WTC11 (cell line): ENCODE data around the gene ZNF282. TPM values are rescaled to one million over a fixed set of nuclear protein-coding genes. Genes with fewer than 3 reads are reported as not detected.

Source experiments
- ATAC-seq: fragments of 200-7000 bp; cut with Tn5 transposase; 2 replicates; pipeline ENCODE4 v1.10.0; 2021; ENCODE audit warnings: mild to moderate bottlenecking, moderate library complexity
- CTCF ChIA-PET: fragments of 300-600 bp; sonication (Branson Sonifier 250); formaldehyde crosslinking; loops from one replicate; lab custom pipeline; 2021; ENCODE audit warnings: antibody characterized with exemption; lab: Charles Lee
- POLR2A ChIA-PET: fragments of 350-600 bp; sonication (Branson Sonifier 250); formaldehyde crosslinking; loops from one replicate; lab custom pipeline; 2021; ENCODE audit warnings: antibody characterized with exemption; lab: Charles Lee
- DNase-seq: peaks from one replicate; pipeline ENCODE4 v3.0.0; 2021; ENCODE audit warnings: low spot score
- H3K27ac Mint-ChIP-seq: 2 replicates; pipeline ENCODE4 v1.8.0; 2021; ENCODE audit warnings: mixed read lengths
- H3K27me3 Mint-ChIP-seq: 2 replicates; pipeline ENCODE4 v1.8.0; 2021; ENCODE audit warnings: low read depth, mild to moderate bottlenecking, moderate library complexity, mixed read lengths
- H3K36me3 Mint-ChIP-seq: 2 replicates; pipeline ENCODE4 v1.8.0; 2021; ENCODE audit warnings: mixed read lengths
- H3K4me1 Mint-ChIP-seq: 2 replicates; pipeline ENCODE4 v1.8.0; 2022; ENCODE audit warnings: mixed read lengths
- H3K4me3 Mint-ChIP-seq: 2 replicates; pipeline ENCODE4 v1.8.0; 2021; ENCODE audit warnings: mild to moderate bottlenecking, moderate library complexity, mixed read lengths
- H3K9me3 Mint-ChIP-seq: 2 replicates; pipeline ENCODE4 v1.8.0; 2021; ENCODE audit warnings: mixed read lengths
- ARID4B ChIP-seq: sonication (generic); formaldehyde crosslinking; IDR thresholded peaks from 2 replicates; pipeline ENCODE4 v1.8.0; 2023; ENCODE audit warnings: missing genetic modification reagents, mild to moderate bottlenecking, borderline replicate concordance
- ATF1 ChIP-seq: sonication (generic); formaldehyde crosslinking; IDR thresholded peaks from 2 replicates; pipeline ENCODE4 v1.8.1; 2023; ENCODE audit warnings: mild to moderate bottlenecking, moderate library complexity, missing genetic modification reagents
- ATF3 ChIP-seq: sonication (generic); formaldehyde crosslinking; conservative IDR thresholded peaks from 2 replicates; pipeline ENCODE4 v1.8.1; 2022; ENCODE audit warnings: mild to moderate bottlenecking, missing genetic modification reagents
- CREB1 ChIP-seq: sonication (generic); formaldehyde crosslinking; IDR thresholded peaks from 2 replicates; pipeline ENCODE4 v1.8.0; 2023; ENCODE audit warnings: mild to moderate bottlenecking, missing genetic modification reagents
- E2F5 ChIP-seq: sonication (generic); formaldehyde crosslinking; IDR thresholded peaks from 2 replicates; pipeline ENCODE4 v1.8.1; 2022; ENCODE audit warnings: mild to moderate bottlenecking, moderate library complexity, missing genetic modification reagents
- ELF4 ChIP-seq: sonication (generic); formaldehyde crosslinking; IDR thresholded peaks from 2 replicates; pipeline ENCODE4 v1.8.1; 2022; ENCODE audit warnings: low read depth, mild to moderate bottlenecking, moderate library complexity, missing genetic modification reagents
- GABPB1 ChIP-seq: sonication (generic); formaldehyde crosslinking; IDR thresholded peaks from 2 replicates; pipeline ENCODE4 v1.8.1; 2023; ENCODE audit warnings: mild to moderate bottlenecking, missing genetic modification reagents
- GRHL2 ChIP-seq: fragments of 250-450 bp; sonication (Bioruptor Pico); IDR thresholded peaks from 2 replicates; pipeline ENCODE4 v1.8.0; 2022; ENCODE audit warnings: mild to moderate bottlenecking, moderate library complexity; ENCODE audit not compliant: insufficient replicate concordance, severe bottlenecking
- JUN ChIP-seq: sonication (generic); formaldehyde crosslinking; IDR thresholded peaks from 2 replicates; pipeline ENCODE4 v1.8.0; 2023; ENCODE audit warnings: mild to moderate bottlenecking, missing genetic modification reagents
- SMAD3 ChIP-seq: sonication (generic); formaldehyde crosslinking; IDR thresholded peaks from 2 replicates; pipeline ENCODE4 v1.8.0; 2022; ENCODE audit warnings: missing genetic modification reagents, mild to moderate bottlenecking, borderline replicate concordance
- SOX15 ChIP-seq: fragments of 250-450 bp; sonication (Bioruptor Pico); IDR thresholded peaks from 2 replicates; pipeline ENCODE4 v1.9.0; 2021; ENCODE audit warnings: mild to moderate bottlenecking
- TEAD4 ChIP-seq: sonication (generic); formaldehyde crosslinking; IDR thresholded peaks from 2 replicates; pipeline ENCODE4 v1.8.0; 2022; ENCODE audit warnings: mild to moderate bottlenecking, missing genetic modification reagents
- TP53 ChIP-seq: sonication (generic); formaldehyde crosslinking; IDR thresholded peaks from 2 replicates; pipeline ENCODE4 v1.8.1; 2023; ENCODE audit warnings: mild to moderate bottlenecking, missing genetic modification reagents
- ZBTB21 ChIP-seq: sonication (generic); formaldehyde crosslinking; IDR thresholded peaks from 2 replicates; pipeline ENCODE4 v1.8.1; 2023; ENCODE audit warnings: mild to moderate bottlenecking, missing genetic modification reagents, borderline replicate concordance
- ZNF121 ChIP-seq: sonication (generic); formaldehyde crosslinking; IDR thresholded peaks from 2 replicates; pipeline ENCODE4 v1.8.0; 2023; ENCODE audit warnings: missing genetic modification reagents
- ZNF232 ChIP-seq: sonication (generic); formaldehyde crosslinking; IDR thresholded peaks from 2 replicates; pipeline ENCODE4 v1.8.0; 2022; ENCODE audit warnings: mild to moderate bottlenecking, missing genetic modification reagents
- ZNF281 ChIP-seq: sonication (generic); formaldehyde crosslinking; IDR thresholded peaks from 2 replicates; pipeline ENCODE4 v1.8.0; 2023; ENCODE audit warnings: mild to moderate bottlenecking, missing genetic modification reagents
- ZNF317 ChIP-seq: sonication (generic); formaldehyde crosslinking; IDR thresholded peaks from 2 replicates; pipeline ENCODE4 v1.8.1; 2023; ENCODE audit warnings: low read depth, mild to moderate bottlenecking, moderate library complexity, missing genetic modification reagents, borderline replicate concordance
- ZNF396 ChIP-seq: fragments of 250-450 bp; sonication (Bioruptor Pico); IDR thresholded peaks from 2 replicates; pipeline ENCODE4 v1.8.0; 2021; ENCODE audit warnings: mild to moderate bottlenecking, moderate library complexity, borderline replicate concordance
- ZNF416 ChIP-seq: fragments of 250-450 bp; sonication (Bioruptor Pico); IDR thresholded peaks from 2 replicates; pipeline ENCODE4 v1.9.0; 2021; ENCODE audit warnings: mild to moderate bottlenecking, inconsistent platforms
- ZNF532 ChIP-seq: fragments of 250-450 bp; sonication (Bioruptor Pico); IDR thresholded peaks from 2 replicates; pipeline ENCODE4 v1.9.0; 2021; ENCODE audit warnings: mild to moderate bottlenecking, borderline replicate concordance
- total RNA-seq: library from RNA; stranded (reverse); gene quantifications from 3 replicates; pipeline ENCODE4 v1.2.3, GENCODE V29; 2021

Gene ZNF282
- total RNA-seq, 1 experiment from 2014 or later: 38.5 TPM

- no peak for TF ChIP-seq ZNF396
- TF ChIP-seq ATF3: no peak
- TF ChIP-seq GABPB1: no peak
- TF ChIP-seq ARID4B (CRISPR knock-in tag): no peak
- no peak for TF ChIP-seq E2F5 (CRISPR knock-in tag)
- no peak for TF ChIP-seq ZNF317 (CRISPR knock-in tag)
- TF ChIP-seq SOX15 (CRISPR knock-in tag): no peak
These were observed 59.0 kb downstream of the ZNF282 start (continued) for GRCh38 chr7:149254181-149254858.

GRCh38 chr7:149255174-149255573, 59.8 kb downstream of the ZNF282 start:
- H3K4me3 Mint-ChIP-seq: no peak overlapping the region
- no peak overlapping the region for H3K27ac Mint-ChIP-seq
- no peaks in the 10 kb centered on the region for H3K4me1 Mint-ChIP-seq
- DNase-seq: no peak
- POLR2A ChIA-PET: no interaction called here
- no peak for ATAC-seq
- peaks cover 3% of the 10 kb centered on the region for H3K27me3 Mint-ChIP-seq
- no peak for TF ChIP-seq TP53
- no peak for TF ChIP-seq ATF1 (CRISPR knock-in tag)
- TF ChIP-seq ZNF121 (CRISPR knock-in tag): no peak
- no peak for TF ChIP-seq CREB1 (CRISPR knock-in tag)
- TF ChIP-seq GRHL2 (CRISPR knock-in tag): no peak
- no peak for TF ChIP-seq SMAD3 (CRISPR knock-in tag)
- TF ChIP-seq JUN (CRISPR knock-in tag): no peak
- no peak for TF ChIP-seq ZNF232 (CRISPR knock-in tag)
- TF ChIP-seq ZBTB21 (CRISPR knock-in tag): no peak
- no peaks in the 10 kb centered on the region for H3K9me3 Mint-ChIP-seq
- CTCF ChIA-PET: no interaction called here
- H3K36me3 Mint-ChIP-seq: peaks cover 39% of the 10 kb centered on the region

- no peak for DNase-seq
- ChIA-PET POLR2A (no interaction called here), CTCF (no interaction called here)
- no peak for ATAC-seq
- peaks cover 17% of the 10 kb centered on the region for H3K27me3 Mint-ChIP-seq
- peaks cover 32% of the 10 kb centered on the region for H3K36me3 Mint-ChIP-seq
- no peaks in the 10 kb centered on the region for H3K4me1 Mint-ChIP-seq
- no peak overlapping the region for H3K4me3 Mint-ChIP-seq
- no peak overlapping the region for H3K27ac Mint-ChIP-seq
- H3K9me3 Mint-ChIP-seq: no peaks in the 10 kb centered on the region
- TF ChIP-seq TEAD4 (CRISPR knock-in tag): no peak
- no peak for TF ChIP-seq ZNF532
- no peak for TF ChIP-seq ZNF121 (CRISPR knock-in tag)
- no peak for TF ChIP-seq E2F5 (CRISPR knock-in tag)
- no peak for TF ChIP-seq TP53
- no peak for TF ChIP-seq ZNF281 (CRISPR knock-in tag)
- TF ChIP-seq ZNF416: no peak
- TF ChIP-seq ELF4 (CRISPR knock-in tag): no peak
These were observed 61.2 kb downstream of the ZNF282 start for GRCh38 chr7:149256568-149256967.
